GM12892 (cell line): ENCODE results near the gene CRTAC1.

Experiments used
- POLR2A ChIP-seq: IDR thresholded peaks from 2 replicates; pipeline ENCODE4 v1.6.1; 2011; ENCODE audit warnings: low read depth, low read length, control low read depth
- POLR2AphosphoS5 ChIP-seq: IDR thresholded peaks from 2 replicates; pipeline ENCODE4 v1.6.1; 2011; ENCODE audit warnings: low read depth, low read length, control low read depth
- TAF1 ChIP-seq: IDR thresholded peaks from 2 replicates; pipeline ENCODE4 v1.6.1; 2011; ENCODE audit warnings: low read depth, mild to moderate bottlenecking, control low read depth, low read length, borderline replicate concordance

DNA sequence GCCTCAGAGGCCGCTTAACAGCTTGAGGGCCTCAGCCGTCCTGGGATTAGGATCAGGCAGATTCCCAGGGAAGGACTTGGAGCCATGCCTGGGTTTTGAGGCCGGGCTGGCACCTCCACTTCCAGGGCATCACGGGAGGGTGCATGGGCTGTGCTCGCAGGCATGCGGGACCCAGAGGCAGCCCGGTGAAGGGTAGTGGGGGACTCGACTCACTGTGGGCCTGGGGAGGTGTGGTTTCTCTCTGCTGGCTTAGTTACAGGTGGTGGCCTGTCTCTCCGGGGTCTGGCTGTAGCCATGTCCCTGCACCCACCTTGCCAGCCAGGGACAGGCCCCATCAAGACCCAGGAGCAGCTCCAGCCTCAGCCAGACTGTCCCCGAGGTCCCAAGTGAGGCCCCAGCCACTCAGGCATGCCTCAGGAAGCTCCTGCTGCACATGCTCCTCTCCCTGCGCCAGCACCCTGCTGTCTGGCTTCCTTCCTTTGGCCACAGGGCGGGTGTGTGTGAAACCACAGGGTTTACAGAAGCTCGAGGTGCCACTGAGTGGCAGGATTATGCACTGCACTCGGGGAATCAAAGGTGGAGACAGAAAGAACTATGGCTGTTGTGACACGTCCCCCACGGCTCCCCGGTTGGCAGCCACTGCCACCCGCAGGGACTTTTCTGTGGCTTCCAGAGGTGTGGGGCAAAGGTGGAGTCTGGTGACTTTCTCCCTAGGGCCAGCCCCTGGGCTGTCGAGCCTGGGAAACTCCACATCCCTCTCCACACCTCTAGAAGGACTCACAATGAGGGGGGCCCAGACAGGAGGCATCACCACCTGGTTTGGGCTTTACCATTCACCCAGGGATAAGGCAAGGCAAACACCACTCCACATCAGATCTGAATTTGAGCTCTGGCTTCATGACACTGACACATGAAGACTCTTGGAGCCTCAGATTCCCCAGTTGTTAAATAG is 161.1 kb downstream of the CRTAC1 start:
- TF ChIP-seq POLR2A, result no peak
- TF ChIP-seq POLR2AphosphoS5, result no peak
- no peak for TF ChIP-seq TAF1
